ENCODE results near the gene IGF2BP3. TPM values are rescaled to one million over a fixed set of nuclear protein-coding genes. Genes with fewer than 3 reads are reported as not detected.

The IGF2BP3 gene
- total RNA-seq, 1 donor from 2014 or later: 16.6 TPM

DNA sequence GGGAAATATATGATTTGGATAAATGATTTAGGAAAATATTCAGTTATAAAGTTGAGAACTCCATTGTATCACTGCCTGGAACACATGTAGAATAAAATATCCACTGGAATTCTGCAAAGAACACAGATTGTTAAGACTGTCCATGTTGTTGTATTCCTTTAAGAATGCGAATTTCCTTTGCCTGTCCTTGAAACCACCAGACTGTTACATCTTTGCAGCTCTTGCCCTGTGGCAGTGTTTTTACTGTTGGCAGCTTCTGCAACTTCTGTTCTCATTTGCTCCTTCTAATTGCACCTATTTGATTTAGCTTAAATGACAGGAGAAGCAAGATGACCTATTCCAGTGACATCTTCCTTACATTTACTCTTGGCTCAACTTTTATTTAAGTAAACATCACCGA is 131.4 kb downstream of the IGF2BP3 start:
- peaks cover 2% of the 10 kb centered on the region for H3K4me1 Mint-ChIP-seq (ENCODE audit: low read depth)
- peaks cover 52% of the 10 kb centered on the region for H3K36me3 Mint-ChIP-seq (ENCODE audit: low read depth)
- no peak for DNase-seq (ENCODE audit: low spot score)
- H3K27ac Mint-ChIP-seq: no peak overlapping the region
- H3K27me3 Mint-ChIP-seq (ENCODE audit: low read depth): no peaks in the 10 kb centered on the region
- H3K4me3 Mint-ChIP-seq (ENCODE audit: low read depth): no peak overlapping the region
- no peaks in the 10 kb centered on the region for H3K9me3 Mint-ChIP-seq
- intact Hi-C loops (cut with micrococcal nuclease): no loop called here

DNA sequence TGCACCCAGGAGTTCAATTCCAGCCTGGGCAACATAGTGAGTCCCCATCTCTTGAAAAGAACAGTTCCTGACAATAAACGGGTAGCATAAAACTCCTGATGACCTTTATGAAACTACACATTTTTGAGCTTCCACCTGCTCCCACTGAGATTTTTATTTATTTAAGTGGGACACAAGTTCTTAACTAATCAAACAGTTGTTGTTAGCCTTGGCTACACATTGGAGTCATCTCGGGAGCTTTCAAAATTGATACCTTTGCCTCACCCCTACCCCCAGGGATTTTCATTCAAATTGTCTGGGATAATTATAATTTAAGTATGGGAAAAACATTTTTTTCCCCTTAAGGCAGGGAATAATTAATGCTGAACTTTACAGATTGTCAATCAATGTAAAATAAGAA is 131.9 kb downstream of the IGF2BP3 start:
- intact Hi-C loops (cut with micrococcal nuclease): no loop called here

DNA sequence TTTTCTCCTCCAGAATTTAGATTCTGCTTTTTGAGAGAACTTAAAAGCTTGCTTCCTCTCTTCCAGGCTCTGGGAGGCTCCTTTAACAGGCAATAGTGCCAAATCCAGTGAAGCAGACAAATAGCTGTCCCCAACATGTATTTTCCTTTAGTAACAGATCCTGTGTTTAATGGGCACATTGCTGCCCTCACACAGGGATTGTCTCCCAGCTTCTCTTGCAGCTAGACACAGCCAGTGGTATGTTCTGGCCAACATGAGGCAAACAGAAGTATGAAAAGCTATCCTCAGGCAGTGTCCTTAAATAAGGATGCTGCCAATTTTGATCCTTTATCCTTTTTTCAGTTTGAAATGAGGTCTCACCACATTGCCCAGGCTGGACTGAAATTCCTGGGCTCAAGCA is 132.9 kb downstream of the IGF2BP3 start:
- H3K4me3 Mint-ChIP-seq (ENCODE audit: low read depth): no peak overlapping the region
- no peaks in the 10 kb centered on the region for H3K9me3 Mint-ChIP-seq
- H3K27me3 Mint-ChIP-seq (ENCODE audit: low read depth): no peaks in the 10 kb centered on the region
- no peak for DNase-seq (ENCODE audit: low spot score)
- peaks cover 52% of the 10 kb centered on the region for H3K36me3 Mint-ChIP-seq (ENCODE audit: low read depth)
- intact Hi-C loops (cut with micrococcal nuclease): no loop called here
- no peaks in the 10 kb centered on the region for H3K4me1 Mint-ChIP-seq (ENCODE audit: low read depth)
- H3K27ac Mint-ChIP-seq: no peak overlapping the region

More for the DNA sequence above, 131.9 kb downstream of the IGF2BP3 start:
- no peaks in the 10 kb centered on the region for H3K4me1 Mint-ChIP-seq (ENCODE audit: low read depth)
- no peaks in the 10 kb centered on the region for H3K9me3 Mint-ChIP-seq
- H3K36me3 Mint-ChIP-seq (ENCODE audit: low read depth): peaks cover 50% of the 10 kb centered on the region
- H3K4me3 Mint-ChIP-seq (ENCODE audit: low read depth): no peak overlapping the region
- no peak overlapping the region for H3K27ac Mint-ChIP-seq
- no peaks in the 10 kb centered on the region for H3K27me3 Mint-ChIP-seq (ENCODE audit: low read depth)
- DNase-seq (ENCODE audit: low spot score): no peak

DNA sequence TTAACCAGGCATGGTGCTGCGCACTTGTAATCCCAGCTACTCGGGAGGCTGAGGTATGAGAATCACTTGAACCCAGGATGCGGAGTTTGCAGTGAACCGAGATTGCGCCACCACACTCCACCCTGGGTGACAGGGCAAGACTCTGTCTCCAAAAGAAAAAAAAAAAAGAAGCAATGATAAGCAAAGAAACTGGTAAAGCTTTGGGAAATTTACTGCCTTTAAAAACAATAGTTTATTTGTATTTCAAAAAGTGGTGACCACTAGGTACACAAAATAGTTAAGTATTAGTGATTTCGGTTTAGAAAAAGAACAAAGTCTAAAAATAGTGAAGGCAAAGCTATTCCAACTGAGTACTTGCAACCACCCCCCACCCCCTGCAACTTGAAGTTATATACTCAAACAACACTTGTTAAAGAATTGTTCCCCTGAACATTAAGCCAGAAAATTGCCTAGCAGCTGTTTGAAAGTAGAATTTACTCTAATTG is 133.4 kb downstream of the IGF2BP3 start:
- no peak for DNase-seq (ENCODE audit: low spot score)
- peaks cover 54% of the 10 kb centered on the region for H3K36me3 Mint-ChIP-seq (ENCODE audit: low read depth)
- no peak overlapping the region for H3K27ac Mint-ChIP-seq
- H3K4me3 Mint-ChIP-seq (ENCODE audit: low read depth): no peak overlapping the region
- H3K4me1 Mint-ChIP-seq (ENCODE audit: low read depth): no peaks in the 10 kb centered on the region
- H3K27me3 Mint-ChIP-seq (ENCODE audit: low read depth): no peaks in the 10 kb centered on the region
- intact Hi-C loops (cut with micrococcal nuclease): no loop called here
- H3K9me3 Mint-ChIP-seq: no peaks in the 10 kb centered on the region

GRCh38 chr7:23336086-23336485 is 134.2 kb downstream of the IGF2BP3 start:
- H3K27ac Mint-ChIP-seq: no peak overlapping the region
- H3K27me3 Mint-ChIP-seq (ENCODE audit: low read depth): no peaks in the 10 kb centered on the region
- no peak overlapping the region for H3K4me3 Mint-ChIP-seq (ENCODE audit: low read depth)
- H3K36me3 Mint-ChIP-seq (ENCODE audit: low read depth): peaks cover 53% of the 10 kb centered on the region
- H3K4me1 Mint-ChIP-seq (ENCODE audit: low read depth): no peaks in the 10 kb centered on the region
- no peak for DNase-seq (ENCODE audit: low spot score)
- no peaks in the 10 kb centered on the region for H3K9me3 Mint-ChIP-seq
- intact Hi-C loops (cut with micrococcal nuclease): no loop called here

GRCh38 chr7:23335621-23336020 is 134.7 kb downstream of the IGF2BP3 start:
- Mint-ChIP-seq H3K4me1 (ENCODE audit: low read depth) (no peaks in the 10 kb centered on the region), H3K27me3 (ENCODE audit: low read depth) (no peaks in the 10 kb centered on the region), H3K27ac (no peak overlapping the region), H3K4me3 (ENCODE audit: low read depth) (no peak overlapping the region), H3K9me3 (no peaks in the 10 kb centered on the region), H3K36me3 (ENCODE audit: low read depth) (peaks cover 52% of the 10 kb centered on the region)
- intact Hi-C loops (cut with micrococcal nuclease): no loop called here
- DNase-seq (ENCODE audit: low spot score): no peak

GRCh38 chr7:23335136-23335535 is 135.2 kb downstream of the IGF2BP3 start:
- intact Hi-C loops (cut with micrococcal nuclease): no loop called here
- H3K27ac Mint-ChIP-seq: no peak overlapping the region
- peaks cover 51% of the 10 kb centered on the region for H3K36me3 Mint-ChIP-seq (ENCODE audit: low read depth)
- no peaks in the 10 kb centered on the region for H3K9me3 Mint-ChIP-seq
- no peak for DNase-seq (ENCODE audit: low spot score)
- no peaks in the 10 kb centered on the region for H3K4me1 Mint-ChIP-seq (ENCODE audit: low read depth)
- no peak overlapping the region for H3K4me3 Mint-ChIP-seq (ENCODE audit: low read depth)
- H3K27me3 Mint-ChIP-seq (ENCODE audit: low read depth): no peaks in the 10 kb centered on the region

GRCh38 chr7:23334482-23335056 is 135.7 kb downstream of the IGF2BP3 start:
- Mint-ChIP-seq H3K36me3 (ENCODE audit: low read depth) (peaks cover 50% of the 10 kb centered on the region), H3K4me1 (ENCODE audit: low read depth) (no peaks in the 10 kb centered on the region), H3K9me3 (no peaks in the 10 kb centered on the region), H3K27me3 (ENCODE audit: low read depth) (no peaks in the 10 kb centered on the region), H3K4me3 (ENCODE audit: low read depth) (no peak overlapping the region), H3K27ac (no peak overlapping the region)
- DNase-seq (ENCODE audit: low spot score): no peak
- intact Hi-C loops (cut with micrococcal nuclease): no loop called here

DNA sequence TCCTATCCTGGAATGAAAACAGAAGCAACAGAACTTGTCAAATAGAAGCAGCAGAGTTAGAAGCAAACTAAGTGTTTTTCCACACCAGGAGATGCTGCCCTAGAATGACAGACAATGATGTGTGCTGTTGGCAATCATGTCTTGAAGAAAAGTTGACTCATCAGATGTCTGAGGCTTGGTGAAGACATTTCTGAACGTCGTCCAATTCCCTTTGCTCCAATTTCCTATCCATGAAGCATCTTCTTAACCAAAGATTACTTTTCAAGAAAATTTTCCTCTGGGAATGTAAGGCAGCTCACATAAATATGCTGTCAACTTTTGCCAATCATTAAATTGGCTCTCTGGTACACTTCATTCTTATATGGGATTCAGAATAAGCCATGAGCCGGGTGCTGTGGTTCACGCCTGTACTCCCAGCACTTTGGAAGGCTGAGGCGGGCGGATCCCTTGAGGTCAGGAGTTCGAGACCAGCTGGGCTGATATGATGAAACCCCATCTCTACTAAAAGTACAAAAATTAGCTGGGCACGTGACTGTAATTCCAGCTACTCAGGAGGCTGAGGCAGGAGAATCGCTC is 136.5 kb downstream of the IGF2BP3 start:
- intact Hi-C loops (cut with micrococcal nuclease): no loop called here
- H3K4me1 Mint-ChIP-seq (ENCODE audit: low read depth): no peaks in the 10 kb centered on the region
- H3K27ac Mint-ChIP-seq: no peak overlapping the region
- no peaks in the 10 kb centered on the region for H3K9me3 Mint-ChIP-seq
- H3K27me3 Mint-ChIP-seq (ENCODE audit: low read depth): no peaks in the 10 kb centered on the region
- DNase-seq (ENCODE audit: low spot score): no peak
- peaks cover 47% of the 10 kb centered on the region for H3K36me3 Mint-ChIP-seq (ENCODE audit: low read depth)
- H3K4me3 Mint-ChIP-seq (ENCODE audit: low read depth): no peak overlapping the region

GRCh38 chr7:23332910-23333612 is 137.2 kb downstream of the IGF2BP3 start:
- no peaks in the 10 kb centered on the region for H3K9me3 Mint-ChIP-seq
- peaks cover 51% of the 10 kb centered on the region for H3K36me3 Mint-ChIP-seq (ENCODE audit: low read depth)
- DNase-seq (ENCODE audit: low spot score): no peak
- no peak overlapping the region for H3K27ac Mint-ChIP-seq
- intact Hi-C loops (cut with micrococcal nuclease): no loop called here
- no peaks in the 10 kb centered on the region for H3K4me1 Mint-ChIP-seq (ENCODE audit: low read depth)
- no peak overlapping the region for H3K4me3 Mint-ChIP-seq (ENCODE audit: low read depth)
- H3K27me3 Mint-ChIP-seq (ENCODE audit: low read depth): no peaks in the 10 kb centered on the region

GRCh38 chr7:23332193-23332592 is 138.1 kb downstream of the IGF2BP3 start:
- H3K4me3 Mint-ChIP-seq (ENCODE audit: low read depth): no peak overlapping the region
- no peak for DNase-seq (ENCODE audit: low spot score)
- intact Hi-C loops (cut with micrococcal nuclease): no loop called here
- H3K27ac Mint-ChIP-seq: no peak overlapping the region
- no peaks in the 10 kb centered on the region for H3K4me1 Mint-ChIP-seq (ENCODE audit: low read depth)
- no peaks in the 10 kb centered on the region for H3K27me3 Mint-ChIP-seq (ENCODE audit: low read depth)
- no peaks in the 10 kb centered on the region for H3K9me3 Mint-ChIP-seq
- H3K36me3 Mint-ChIP-seq (ENCODE audit: low read depth): peaks cover 46% of the 10 kb centered on the region

GRCh38 chr7:23331132-23331531 is 139.2 kb downstream of the IGF2BP3 start:
- no peak overlapping the region for H3K27ac Mint-ChIP-seq
- H3K27me3 Mint-ChIP-seq (ENCODE audit: low read depth): no peaks in the 10 kb centered on the region
- H3K36me3 Mint-ChIP-seq (ENCODE audit: low read depth): peaks cover 44% of the 10 kb centered on the region
- DNase-seq (ENCODE audit: low spot score): no peak
- H3K4me3 Mint-ChIP-seq (ENCODE audit: low read depth): no peak overlapping the region
- intact Hi-C loops (cut with micrococcal nuclease): no loop called here
- no peaks in the 10 kb centered on the region for H3K9me3 Mint-ChIP-seq
- no peaks in the 10 kb centered on the region for H3K4me1 Mint-ChIP-seq (ENCODE audit: low read depth)

GRCh38 chr7:23315366-23315765 is 154.9 kb downstream of the IGF2BP3 start:
- no peak for DNase-seq (ENCODE audit: low spot score)
- Mint-ChIP-seq H3K9me3 (no peaks in the 10 kb centered on the region), H3K4me3 (ENCODE audit: low read depth) (no peak overlapping the region), H3K36me3 (ENCODE audit: low read depth) (peaks cover 61% of the 10 kb centered on the region), H3K27ac (no peak overlapping the region), H3K27me3 (ENCODE audit: low read depth) (no peaks in the 10 kb centered on the region), H3K4me1 (ENCODE audit: low read depth) (peaks cover 1% of the 10 kb centered on the region)
- intact Hi-C loops (cut with micrococcal nuclease): no loop called here
